Breast epithelium (tissue), 3 donors: Measurements from ENCODE around the gene MYO1G.

ENCODE experiments used
- POLR2A ChIP-seq: fragments of 450-650 bp; IDR thresholded peaks from one replicate; pipeline ENCODE4 v1.6.1; 2016; ENCODE audit warnings: antibody characterized with exemption, mild to moderate bottlenecking, moderate library complexity
- POLR2AphosphoS5 ChIP-seq, 3 donors: sonication (generic); formaldehyde crosslinking; IDR thresholded peaks; one replicate each; pipeline ENCODE4 v1.6.1; 2017; ENCODE audit warnings: antibody characterized with exemption in 3 of 3
- TF ChIP-seq, protein P1 (sequence below), 3 donors: fragments of 450-650 bp; IDR thresholded peaks; one replicate each; pipeline ENCODE4 v1.5.1; 2016 to 2017; ENCODE audit warnings: antibody characterized with exemption in 3 of 3, mild to moderate bottlenecking in 3 of 3, moderate library complexity in 3 of 3

DNA sequence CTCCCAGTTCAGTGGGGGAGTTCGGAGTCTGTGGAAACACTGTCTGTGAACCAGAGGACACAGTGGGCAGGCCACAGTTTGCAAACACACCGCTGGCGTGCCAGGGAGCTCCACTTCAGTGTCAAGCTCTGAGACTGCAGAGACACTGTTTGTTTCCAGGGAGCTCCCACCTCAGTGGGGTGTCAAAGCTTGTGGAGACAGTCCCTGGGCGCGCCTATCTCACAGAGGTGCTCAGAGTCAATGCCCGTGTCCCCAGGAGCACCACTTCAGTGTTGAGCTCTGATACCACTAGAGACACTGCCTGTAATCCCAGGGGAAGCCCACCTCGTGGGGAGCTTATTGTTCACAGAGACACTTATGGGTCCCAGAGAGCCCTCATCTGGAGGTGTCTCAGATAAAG lies 4.3 kb downstream of the MYO1G start:
- TF ChIP-seq POLR2AphosphoS5 (IDR thresholded peaks at IDR 0.05) (no peak), POLR2A (no peak)
- TF ChIP-seq, protein P1, sequence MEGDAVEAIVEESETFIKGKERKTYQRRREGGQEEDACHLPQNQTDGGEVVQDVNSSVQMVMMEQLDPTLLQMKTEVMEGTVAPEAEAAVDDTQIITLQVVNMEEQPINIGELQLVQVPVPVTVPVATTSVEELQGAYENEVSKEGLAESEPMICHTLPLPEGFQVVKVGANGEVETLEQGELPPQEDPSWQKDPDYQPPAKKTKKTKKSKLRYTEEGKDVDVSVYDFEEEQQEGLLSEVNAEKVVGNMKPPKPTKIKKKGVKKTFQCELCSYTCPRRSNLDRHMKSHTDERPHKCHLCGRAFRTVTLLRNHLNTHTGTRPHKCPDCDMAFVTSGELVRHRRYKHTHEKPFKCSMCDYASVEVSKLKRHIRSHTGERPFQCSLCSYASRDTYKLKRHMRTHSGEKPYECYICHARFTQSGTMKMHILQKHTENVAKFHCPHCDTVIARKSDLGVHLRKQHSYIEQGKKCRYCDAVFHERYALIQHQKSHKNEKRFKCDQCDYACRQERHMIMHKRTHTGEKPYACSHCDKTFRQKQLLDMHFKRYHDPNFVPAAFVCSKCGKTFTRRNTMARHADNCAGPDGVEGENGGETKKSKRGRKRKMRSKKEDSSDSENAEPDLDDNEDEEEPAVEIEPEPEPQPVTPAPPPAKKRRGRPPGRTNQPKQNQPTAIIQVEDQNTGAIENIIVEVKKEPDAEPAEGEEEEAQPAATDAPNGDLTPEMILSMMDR (IDR thresholded peaks at IDR 0.05): no peak
